Stimulated activated CD8-positive, alpha-beta memory T cell treated with anti-CD3 and anti-CD28 coated beads, Interleukin-15, amount 100 ng/mL, for 4 hours (primary cell): ENCODE measurements around the gene MYO1A.
"Not testable (repeated sequence)": the region's sequence is repeated elsewhere in the genome, so short reads cannot be mapped to it uniquely, and the experiment has no call there.

Experiments
- DNase-seq, 2 donors: peaks; one replicate each; pipeline ENCODE4 v3.0.0-alpha.2; 2020; ENCODE audit warnings: low read depth in 2 of 2

MYO1A gene

DNA sequence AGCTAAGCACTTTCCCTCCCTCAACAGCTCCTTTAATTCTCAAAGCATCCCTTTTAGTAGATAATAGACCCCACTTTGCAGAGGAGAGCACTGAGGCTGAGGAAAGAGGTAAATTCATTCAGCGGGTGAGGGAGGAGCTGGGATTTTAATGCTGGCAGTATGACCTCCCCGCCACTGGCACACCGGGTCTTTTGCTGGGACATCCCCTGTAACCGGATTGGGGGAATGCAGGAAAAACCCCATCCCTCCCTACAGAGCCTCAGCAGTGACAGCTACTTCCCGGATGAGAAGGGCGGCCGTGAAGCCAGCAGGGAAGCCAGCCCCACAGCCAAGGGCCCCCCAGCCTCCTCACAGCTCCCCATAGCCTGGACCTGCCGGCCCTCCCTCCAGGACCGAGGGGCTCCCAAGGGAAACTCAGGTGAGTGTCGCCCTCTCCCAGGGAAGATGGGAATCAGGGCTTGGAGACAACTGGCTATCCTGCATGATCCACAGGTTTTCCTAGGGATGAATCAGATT is 55.6 kb downstream of the MYO1A start:
- DNase-seq: no peak

DNA sequence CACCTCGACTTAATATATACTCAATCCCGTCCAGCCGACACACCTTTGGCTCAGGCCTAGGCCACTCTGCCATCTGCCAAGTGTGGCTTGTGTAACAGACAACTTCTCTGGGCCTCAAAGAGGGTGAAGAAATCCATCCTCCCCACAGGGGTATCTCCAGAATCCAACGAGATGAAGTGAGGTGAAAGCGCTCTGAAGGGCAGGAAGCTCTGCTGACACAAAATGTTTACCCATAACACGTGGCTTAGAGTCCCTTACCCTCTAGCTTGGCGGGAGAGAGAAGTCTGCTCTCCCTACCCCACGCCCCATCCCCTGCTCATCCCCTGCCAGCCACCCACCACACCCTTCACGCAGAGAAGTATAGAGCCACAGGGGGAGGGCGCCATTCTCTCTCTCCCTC is 56.6 kb downstream of the MYO1A start:
- no peak for DNase-seq

GRCh38 chr12:56991319-56992246 is 58.3 kb downstream of the MYO1A start:
- DNase-seq: no peak

GRCh38 chr12:56990648-56991318 is 59.1 kb downstream of the MYO1A start:
- no peak for DNase-seq

DNA sequence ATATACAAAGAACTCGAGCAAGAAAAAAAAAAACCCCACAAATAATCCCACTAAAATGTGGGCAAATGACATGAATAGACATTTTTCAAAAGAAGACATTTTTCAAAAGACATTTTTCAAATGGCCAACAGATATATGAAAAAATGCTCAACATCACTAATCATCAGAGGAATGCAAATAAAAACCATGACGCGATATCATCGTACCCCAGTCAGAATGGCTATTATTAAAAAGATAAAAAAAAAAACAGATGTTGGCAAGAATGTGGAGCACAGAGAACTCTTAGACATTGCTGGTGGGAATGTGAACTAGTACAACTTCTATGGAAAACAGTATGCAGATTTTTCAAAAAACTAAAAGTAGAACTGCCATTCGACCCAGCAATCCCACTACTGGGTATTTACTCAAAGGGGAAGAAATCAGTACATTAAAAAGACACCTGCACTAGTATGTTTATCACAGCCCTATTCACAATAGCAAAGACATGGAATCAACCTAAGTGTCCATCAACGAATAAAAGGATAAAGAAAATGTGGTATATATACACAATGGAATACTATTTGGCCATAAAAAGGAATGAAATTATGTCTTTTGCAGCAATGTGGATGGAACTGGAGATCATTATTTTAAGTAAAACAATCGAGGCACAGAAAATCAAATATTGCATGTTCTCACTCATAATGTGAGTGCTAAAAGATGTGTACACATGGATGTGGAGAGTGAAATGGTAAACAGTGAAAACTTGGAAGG is 59.9 kb downstream of the MYO1A start:
- no peak for DNase-seq

DNA sequence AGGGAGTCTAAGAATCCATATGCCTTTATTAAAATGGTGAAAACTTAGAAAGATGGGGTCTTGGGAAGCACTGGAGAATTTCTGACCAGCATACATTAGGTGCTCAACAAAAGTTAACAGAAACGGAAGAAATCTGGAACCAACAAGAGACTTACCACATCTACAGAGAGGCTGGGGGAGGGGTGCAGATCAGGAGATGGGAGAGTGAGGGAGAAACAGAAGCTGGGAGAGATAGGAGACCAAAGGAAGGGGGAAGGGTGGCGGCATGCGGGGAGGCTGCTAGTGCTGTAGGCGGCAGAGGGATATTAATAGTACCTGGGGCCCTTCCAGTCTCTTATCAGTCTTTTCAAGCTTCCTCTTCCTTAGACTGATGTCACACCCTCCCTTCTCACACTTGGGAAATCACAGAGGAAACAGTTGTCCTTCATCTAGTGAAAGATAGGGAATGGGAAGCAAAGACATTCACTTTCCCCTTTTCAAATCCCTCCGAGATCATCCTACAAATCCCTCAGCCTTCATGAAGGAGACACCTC is 61.7 kb downstream of the MYO1A start:
- DNase-seq: no peak

- DNase-seq: peak; percentile 27 to 37
Observed at GRCh38 chr12:56987551-56988053, 62.3 kb downstream of the MYO1A start.

- DNase-seq: no peak
Observed at GRCh38 chr12:56987011-56987410, 62.9 kb downstream of the MYO1A start.

DNA sequence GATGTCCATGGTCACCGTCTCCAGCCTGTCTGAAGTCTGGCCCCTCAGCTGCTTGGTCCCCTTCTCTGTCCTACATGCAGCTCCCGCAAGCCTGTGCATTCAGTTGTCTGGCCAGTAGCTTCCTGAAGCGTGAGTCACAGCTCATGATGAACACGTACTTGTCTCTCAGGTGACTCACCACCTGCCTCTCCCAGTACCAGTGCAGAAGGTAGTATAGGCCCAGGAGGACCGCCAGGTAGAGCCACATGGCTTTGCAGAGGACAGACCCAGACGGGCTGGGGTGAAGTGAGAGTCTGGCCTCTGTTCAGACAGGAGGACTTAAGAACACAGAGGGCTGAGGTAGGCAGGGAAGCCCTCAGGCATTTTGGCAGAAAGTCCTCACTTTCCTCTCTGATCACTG is 64.2 kb downstream of the MYO1A start:
- not testable (repeated sequence) for DNase-seq

DNA sequence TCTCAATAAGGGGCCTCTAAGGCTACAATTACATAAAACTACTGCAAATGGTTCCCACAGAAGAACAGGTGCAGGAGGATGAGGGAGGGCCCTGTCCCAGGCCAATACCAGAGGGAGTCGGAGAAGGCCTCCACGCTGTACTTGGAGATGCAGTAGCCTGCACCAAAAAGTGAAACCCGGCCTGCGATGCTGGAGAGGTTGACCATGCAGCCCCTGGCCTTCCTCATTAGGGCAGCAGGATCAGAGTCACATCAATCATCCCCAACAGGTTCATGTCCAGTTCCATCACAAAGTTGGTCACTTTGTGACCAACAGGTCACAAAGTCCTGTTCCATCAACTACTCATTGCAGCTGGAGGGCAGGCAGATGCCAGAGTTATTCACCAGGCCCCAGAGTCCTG is 66.5 kb downstream of the MYO1A start:
- DNase-seq: no peak

DNA sequence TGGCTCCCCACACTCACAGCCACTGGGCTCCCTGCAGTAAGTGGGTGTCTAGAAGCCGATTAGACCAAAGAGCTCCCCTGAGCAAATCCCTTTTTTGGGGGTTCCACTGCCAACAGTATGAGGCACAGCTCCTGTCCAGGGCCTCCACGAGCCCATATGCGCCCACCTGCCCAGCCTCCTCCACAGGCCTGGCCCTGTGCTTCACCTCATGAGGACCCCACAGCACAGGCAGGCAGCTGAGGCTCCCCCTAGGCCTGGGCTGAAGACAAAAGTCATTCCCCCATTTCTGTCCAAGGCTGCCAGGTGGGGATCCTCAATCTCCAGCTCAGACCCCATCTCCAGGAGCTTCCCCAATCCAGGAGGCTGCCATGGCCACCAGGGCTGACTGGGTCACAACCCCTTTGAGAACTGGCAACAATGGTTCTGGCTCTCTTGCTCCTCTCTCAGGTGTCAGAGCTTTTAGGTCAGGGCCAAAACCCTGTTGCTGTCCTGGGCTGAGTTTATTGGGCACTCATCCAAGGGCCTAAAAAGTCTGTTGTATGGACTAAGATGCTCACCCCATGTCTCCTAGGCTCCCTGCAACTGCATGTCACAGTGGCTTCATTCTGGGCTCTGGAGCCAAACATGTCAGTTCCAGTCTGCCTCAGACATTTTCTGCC is 67.2 kb downstream of the MYO1A start:
- DNase-seq: not testable (repeated sequence)

DNA sequence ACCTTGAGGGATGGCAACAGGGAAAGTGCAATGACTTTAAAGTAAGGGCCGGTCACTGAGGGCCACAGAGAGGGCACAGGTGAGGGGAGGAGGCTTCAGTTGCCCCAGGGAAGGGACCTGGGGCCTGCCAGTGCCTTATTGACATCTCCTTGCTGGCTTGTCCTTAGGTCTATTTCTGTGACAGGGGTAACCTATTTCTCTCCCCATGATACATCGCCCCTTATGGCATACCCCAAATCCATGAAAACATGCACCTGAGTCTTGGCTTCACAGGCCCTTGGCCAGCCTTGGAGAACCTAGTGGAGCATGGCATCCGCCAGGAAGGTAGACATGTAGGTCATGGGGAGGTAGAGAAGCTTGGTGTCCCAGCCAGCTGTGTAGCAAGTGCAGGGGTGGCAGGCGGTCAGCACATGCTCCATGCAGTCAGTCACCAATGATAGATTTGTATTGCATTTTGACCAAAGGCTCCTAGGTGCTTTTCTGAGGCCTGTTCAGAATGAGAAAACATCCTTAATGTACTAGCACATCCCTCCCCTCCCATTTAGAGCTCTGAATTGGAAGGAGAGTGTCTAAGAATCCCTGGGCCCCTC is 68.9 kb downstream of the MYO1A start:
- DNase-seq: no peak

- DNase-seq: no peak
Observed at GRCh38 chr12:56980268-56980667, 69.7 kb downstream of the MYO1A start.

GRCh38 chr12:56979628-56980027 is 70.3 kb downstream of the MYO1A start:
- DNase-seq: no peak
